ENCODE results near the gene KRTAP10-8.
"Not testable (repeated sequence)": the region's sequence is repeated elsewhere in the genome, so short reads cannot be mapped to it uniquely, and the experiment has no call there.

KRTAP10-8 gene

DNA sequence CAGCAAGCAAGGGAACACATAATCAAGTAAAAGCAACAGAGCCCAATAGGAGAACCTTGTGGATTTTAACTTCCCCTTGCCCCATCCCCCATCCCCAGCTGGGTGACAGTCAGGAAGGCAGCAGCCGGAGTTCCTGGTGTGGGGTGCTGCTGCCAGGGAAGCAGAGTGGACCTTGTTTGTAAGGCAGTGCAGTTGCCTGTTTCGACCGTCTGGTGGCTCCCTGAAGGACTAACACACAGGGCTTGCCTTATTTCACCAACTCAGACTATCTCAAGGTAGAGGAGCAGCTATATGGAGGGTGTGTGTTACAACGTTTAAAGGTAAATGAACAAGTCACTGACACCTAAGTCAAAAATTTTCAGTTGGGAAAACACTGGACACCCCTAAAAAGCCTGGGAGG lies 6.6 kb downstream of the KRTAP10-8 start:
- no peak for DNase-seq (ENCODE audit: low spot score)

DNA sequence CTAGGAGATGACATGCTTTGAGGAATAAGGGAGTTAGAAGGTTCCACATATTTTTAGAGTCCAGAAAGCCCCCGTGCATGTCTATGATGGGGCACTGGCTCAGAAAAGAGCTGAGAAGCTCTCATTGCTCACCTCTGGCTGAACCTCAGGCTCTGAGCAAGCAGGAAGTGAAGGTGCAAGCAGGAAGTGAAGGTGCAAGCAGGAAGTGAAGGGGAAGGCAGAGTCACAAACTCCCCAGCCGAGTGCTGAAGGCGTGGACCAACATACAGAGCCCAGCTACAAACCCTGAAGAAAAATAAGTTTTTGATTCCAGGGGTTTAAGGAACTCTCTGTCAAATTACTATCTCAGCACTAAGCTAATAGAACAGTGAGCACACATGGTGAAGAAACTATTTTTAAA lies 7.0 kb downstream of the KRTAP10-8 start:
- DNase-seq (ENCODE audit: low spot score) = no peak

- no peak for DNase-seq (ENCODE audit: low spot score)
Observed at GRCh38 chr21:44619886-44620285, 8.0 kb downstream of the KRTAP10-8 start.

GRCh38 chr21:44623575-44623974 lies 11.7 kb downstream of the KRTAP10-8 start:
- DNase-seq (ENCODE audit: low spot score) = no peak

GRCh38 chr21:44625756-44626155 lies 13.9 kb downstream of the KRTAP10-8 start:
- DNase-seq (ENCODE audit: low spot score) = no peak

DNA sequence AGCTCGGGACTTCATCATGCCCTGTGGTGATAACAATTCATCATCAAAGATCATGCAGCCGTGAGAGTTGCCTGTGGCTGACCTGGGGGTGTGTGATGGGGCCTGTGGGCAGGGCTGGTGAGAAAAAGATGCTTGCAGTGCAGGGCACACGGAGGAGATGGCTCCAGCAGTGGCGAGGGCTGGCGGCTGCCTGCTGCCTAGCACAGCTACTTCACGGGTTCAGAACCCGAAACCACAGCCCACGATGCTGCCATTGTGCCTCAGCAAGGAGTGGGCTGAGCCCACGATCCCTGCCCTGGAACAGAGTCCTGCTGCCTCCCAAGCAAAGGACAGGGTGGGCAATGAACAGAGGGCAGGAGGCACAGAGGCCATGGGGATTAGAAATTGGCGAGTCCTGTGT lies 14.4 kb downstream of the KRTAP10-8 start:
- DNase-seq (ENCODE audit: low spot score) = no peak

- no peak for DNase-seq (ENCODE audit: low spot score)
Observed at GRCh38 chr21:44626673-44627143, 14.8 kb downstream of the KRTAP10-8 start, which contains the start of gene KRTAP10-9. Gene KRTAP10-9, plus strand, starts transcription at chr21:44627093. Its CDS starts 79 bp downstream, at chr21:44627172.

GRCh38 chr21:44627181-44627822 lies 15.4 kb downstream of the KRTAP10-8 start:
- DNase-seq (ENCODE audit: low spot score) = not testable (repeated sequence)

GRCh38 chr21:44627831-44628233 lies 16.0 kb downstream of the KRTAP10-8 start:
- peak; percentile 48 for DNase-seq (ENCODE audit: low spot score)

GRCh38 chr21:44628707-44629391 lies 17.0 kb downstream of the KRTAP10-8 start:
- DNase-seq (ENCODE audit: low spot score) = peak; percentile 36

GRCh38 chr21:44630440-44630839 lies 18.6 kb downstream of the KRTAP10-8 start:
- DNase-seq (ENCODE audit: low spot score) = peak; percentile 7

DNA sequence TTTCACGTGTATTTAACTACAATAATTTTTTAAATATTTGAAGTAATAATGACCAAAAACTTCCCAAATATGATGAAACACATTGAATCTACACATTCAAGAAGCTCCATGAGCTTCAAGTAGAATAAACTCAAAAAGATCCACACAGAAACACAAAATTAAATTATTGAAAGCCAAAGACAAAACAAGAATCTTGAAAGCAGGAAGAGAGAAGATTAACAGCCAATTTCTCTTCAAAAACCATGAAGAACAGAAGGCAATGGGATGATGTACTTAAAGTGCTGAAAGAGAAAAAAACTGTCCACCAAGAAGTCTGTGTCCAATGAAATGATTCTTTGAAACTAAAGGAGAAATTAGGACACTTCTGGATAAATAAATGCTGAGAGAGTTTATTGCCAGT lies 20.2 kb downstream of the KRTAP10-8 start:
- DNase-seq (ENCODE audit: low spot score) = no peak

DNA sequence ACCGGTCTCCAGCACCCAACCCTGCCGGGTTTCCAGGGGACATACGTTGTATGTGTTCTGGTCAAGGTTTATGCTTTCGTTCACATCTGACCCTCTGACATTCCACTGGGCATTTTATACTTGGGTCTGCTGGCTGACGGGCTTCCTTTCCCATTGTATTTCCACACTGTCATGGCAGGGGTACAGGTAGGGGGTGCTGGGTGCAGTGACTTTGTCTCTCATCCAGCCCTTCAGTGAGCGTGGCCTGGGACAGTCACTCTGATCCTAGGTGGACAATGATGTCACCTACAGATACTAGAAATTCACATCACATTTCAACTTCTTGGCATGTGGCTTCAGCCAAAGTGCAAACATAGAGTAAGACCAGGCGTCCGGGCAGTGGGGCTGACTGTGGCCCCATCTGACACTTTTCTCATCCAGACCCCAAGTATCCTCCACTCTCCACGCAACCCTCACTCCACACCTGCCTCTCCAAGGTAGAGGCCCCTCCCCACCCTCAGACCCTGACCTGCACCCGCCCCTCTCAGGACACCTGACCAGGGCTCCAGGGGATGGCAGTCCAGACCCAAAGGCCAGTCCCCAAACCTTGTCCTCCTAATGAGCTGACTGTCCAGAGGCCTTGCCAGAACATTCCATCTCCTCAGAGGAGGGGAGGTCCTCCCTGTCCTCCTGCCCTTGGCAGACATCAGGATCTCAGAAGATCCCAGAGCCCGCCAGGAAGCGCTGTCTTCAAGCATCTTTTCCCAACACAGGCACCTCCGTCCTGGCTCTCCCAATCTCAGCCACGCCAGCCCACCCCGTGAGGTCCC lies 24.5 kb downstream of the KRTAP10-8 start:
- DNase-seq (ENCODE audit: low spot score) = peak; percentile 36

DNA sequence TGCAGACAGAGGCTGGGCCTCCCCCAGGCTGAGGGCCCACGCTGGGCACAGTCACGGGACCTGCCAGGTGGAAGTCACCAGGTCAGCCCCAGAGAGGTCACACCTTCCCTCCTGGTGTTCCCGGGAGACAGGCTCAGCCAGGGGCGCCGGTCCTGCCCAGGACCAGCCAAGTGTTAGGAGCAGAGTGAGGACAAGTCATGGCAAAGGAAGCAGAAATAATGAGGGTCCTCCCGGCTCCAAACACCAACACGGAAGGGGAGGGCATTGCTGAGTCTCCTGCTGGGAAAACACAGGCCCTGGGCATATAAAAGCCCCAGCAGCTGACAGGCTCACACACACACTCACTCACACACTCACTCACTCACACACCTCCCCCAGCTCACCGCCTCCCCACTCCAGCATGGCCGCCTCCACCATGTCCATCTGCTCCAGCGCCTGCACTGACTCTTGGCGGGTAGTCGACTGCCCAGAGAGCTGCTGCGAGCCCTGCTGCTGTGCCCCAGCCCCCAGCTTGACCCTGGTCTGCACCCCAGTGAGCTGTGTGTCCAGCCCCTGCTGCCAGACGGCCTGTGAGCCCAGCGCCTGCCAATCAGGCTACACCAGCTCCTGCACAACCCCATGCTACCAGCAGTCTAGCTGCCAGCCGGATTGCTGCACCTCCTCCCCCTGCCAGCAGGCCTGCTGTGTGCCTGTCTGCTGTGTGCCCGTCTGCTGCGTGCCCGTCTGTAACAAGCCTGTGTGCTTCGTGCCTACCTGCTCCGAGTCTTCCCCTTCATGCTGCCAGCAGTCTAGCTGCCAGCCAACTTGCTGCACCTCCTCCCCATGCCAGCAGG lies 25.4 kb downstream of the KRTAP10-8 start, which contains the start of gene KRTAP10-10:
KRTAP10-10 (plus strand) TSS at position 339 of the 833 bp plus-strand sequence; CDS start at position 401, 62 bp downstream.
- DNase-seq (ENCODE audit: low spot score) = peak; percentile 54

- DNase-seq (ENCODE audit: low spot score) = not testable (repeated sequence)
Observed at GRCh38 chr21:44637851-44638348, 26.0 kb downstream of the KRTAP10-8 start.

DNA sequence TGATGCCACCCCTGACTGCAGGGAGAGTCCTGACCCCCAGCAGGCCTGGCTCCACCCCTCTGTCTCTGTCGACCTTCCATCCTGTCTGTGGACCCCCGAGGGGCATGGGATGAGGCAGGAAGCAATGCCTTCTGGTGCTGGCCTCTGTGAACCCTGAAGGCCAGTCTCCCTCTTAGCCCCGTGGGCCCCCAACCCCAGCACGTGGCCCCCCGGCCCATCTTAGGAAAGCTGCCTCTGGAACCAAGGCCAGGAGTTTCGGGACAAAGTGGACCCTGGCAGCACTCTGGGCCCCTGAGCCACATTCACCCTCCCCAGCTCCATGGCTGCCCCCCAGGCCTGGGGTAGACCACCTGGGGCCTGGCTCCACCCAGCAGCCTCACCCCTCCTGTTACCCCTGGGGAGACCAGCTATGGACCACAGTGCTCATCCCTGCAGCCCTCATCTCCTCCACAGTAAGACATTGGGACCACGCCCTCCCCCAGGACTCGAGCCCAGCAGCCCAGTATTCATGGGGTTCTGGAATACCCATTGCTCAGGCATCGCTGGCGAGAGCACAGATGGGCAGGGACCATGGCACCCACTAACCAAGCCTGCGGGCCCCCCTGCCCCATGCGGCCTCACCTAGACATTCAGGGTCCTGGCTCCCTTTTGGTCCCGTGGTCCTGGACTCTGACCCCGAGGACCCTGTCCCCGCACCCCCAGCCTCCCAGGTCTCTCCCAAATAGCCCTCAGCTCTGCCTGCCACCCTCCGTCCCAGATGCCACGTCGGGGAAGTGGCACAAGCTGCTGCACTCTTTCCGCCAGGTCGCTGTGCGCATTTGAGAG lies 26.8 kb downstream of the KRTAP10-8 start:
- DNase-seq (ENCODE audit: low spot score) = peak; percentile 35

GRCh38 chr21:44639331-44639655 lies 27.4 kb downstream of the KRTAP10-8 start:
- DNase-seq (ENCODE audit: low spot score) = no peak

- peak; percentile 32 for DNase-seq (ENCODE audit: low spot score)
Observed at GRCh38 chr21:44640761-44641160, 28.9 kb downstream of the KRTAP10-8 start.

- DNase-seq (ENCODE audit: low spot score) = peak; percentile 45
Observed at GRCh38 chr21:44643741-44644310, 31.9 kb downstream of the KRTAP10-8 start.

DNA sequence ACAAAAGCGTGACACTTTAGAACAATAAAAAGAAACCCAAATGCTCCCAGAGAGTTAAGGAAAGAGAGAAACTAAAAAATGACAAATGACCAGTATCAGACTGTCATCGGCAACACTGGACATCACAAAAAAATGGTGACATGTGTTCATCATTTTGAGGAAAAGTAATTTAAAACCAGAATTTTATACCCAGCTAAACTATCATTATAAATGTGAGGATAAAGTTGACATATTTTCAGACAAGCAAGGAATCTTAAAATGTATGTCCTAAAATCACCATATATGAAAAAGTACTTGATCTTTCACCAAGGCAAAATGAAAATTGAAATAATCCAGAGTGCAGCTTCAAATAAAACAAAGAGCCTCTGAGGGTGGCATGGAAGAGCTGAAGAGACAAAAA lies 33.0 kb downstream of the KRTAP10-8 start:
- no peak for DNase-seq (ENCODE audit: low spot score)

All from ecto neural progenitor cell (in vitro differentiated cells).